ENCODE measurements around the gene CAVIN3.

DNA sequence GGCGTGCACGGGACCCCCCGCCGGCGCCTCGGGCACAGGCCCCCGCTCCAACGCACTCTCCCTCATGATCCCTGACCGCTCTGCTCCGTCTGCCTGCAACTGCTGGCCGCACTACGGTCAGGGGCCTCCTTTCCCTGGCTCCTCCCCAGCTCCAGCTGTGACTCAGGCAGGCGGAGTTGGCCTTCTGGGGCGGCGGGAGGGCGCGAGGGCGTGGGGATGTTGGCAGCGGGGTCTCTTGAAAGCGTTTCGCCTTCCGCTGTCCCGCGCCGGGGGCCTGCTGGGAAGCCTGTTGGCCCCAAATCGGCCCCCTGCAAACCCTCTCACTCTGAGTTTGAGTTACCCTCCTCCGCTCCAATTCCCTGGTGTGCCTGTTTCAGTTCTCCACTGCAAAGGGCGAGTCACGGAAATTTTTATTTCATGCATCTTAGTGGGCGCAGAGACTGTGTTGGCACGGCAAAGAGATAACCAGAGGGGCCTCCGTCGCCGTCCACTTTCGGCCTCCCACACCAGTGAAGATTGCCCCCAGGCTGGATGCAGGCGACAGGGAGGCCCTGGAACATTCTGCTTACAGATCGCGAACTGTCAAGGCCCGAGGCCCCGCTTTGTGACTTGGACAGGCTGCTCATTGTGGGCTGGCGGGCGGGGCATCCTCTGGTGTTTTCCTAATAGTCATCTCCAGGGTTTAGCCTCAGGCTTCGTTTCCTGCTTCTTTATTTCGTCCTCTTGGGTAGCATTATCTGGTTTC, at the start of gene CAVIN3:
- TF ChIP-seq, protein P1, sequence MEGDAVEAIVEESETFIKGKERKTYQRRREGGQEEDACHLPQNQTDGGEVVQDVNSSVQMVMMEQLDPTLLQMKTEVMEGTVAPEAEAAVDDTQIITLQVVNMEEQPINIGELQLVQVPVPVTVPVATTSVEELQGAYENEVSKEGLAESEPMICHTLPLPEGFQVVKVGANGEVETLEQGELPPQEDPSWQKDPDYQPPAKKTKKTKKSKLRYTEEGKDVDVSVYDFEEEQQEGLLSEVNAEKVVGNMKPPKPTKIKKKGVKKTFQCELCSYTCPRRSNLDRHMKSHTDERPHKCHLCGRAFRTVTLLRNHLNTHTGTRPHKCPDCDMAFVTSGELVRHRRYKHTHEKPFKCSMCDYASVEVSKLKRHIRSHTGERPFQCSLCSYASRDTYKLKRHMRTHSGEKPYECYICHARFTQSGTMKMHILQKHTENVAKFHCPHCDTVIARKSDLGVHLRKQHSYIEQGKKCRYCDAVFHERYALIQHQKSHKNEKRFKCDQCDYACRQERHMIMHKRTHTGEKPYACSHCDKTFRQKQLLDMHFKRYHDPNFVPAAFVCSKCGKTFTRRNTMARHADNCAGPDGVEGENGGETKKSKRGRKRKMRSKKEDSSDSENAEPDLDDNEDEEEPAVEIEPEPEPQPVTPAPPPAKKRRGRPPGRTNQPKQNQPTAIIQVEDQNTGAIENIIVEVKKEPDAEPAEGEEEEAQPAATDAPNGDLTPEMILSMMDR (IDR thresholded peaks at IDR 0.05), result peak in 1 of 3 experiments; percentile 3
- peak; percentile 26 for TF ChIP-seq POLR2A (IDR thresholded peaks at IDR 0.05; ENCODE audit: low read depth)
- no peak for TF ChIP-seq EP300 (IDR thresholded peaks at IDR 0.05)
- peak; percentile 47 to 88 for TF ChIP-seq POLR2AphosphoS5 (IDR thresholded peaks at IDR 0.05)
